ENCODE data around the gene CCNH.

The CCNH gene

GRCh38 chr5:87418506-87418905 is 5.8 kb upstream of the CCNH start:
- DNase-seq (ENCODE audit: extremely low read depth, low read depth): no peak
- TF ChIP-seq CTCF (IDR thresholded peaks at IDR 0.05; ENCODE audit: low read depth, low read length): no peak

GRCh38 chr5:87413343-87413645 is 564 bp upstream of the CCNH start:
- no peak for DNase-seq (ENCODE audit: extremely low read depth, low read depth)

GRCh38 chr5:87411973-87412629 is 629 bp downstream of the CCNH start:
- no peak for TF ChIP-seq CTCF (IDR thresholded peaks at IDR 0.05; ENCODE audit: low read depth, low read length)
- no peak for DNase-seq (ENCODE audit: extremely low read depth, low read depth)

More at GRCh38 chr5:87413343-87413645, 564 bp upstream of the CCNH start:
- TF ChIP-seq CTCF (IDR thresholded peaks at IDR 0.05; ENCODE audit: low read depth, low read length): no peak

GRCh38 chr5:87411586-87411972 is 1.2 kb downstream of the CCNH start:
- DNase-seq (ENCODE audit: extremely low read depth, low read depth): no peak
- no peak for TF ChIP-seq CTCF (IDR thresholded peaks at IDR 0.05; ENCODE audit: low read depth, low read length)

- no peak for DNase-seq (ENCODE audit: extremely low read depth, low read depth)
- no peak for TF ChIP-seq CTCF (IDR thresholded peaks at IDR 0.05; ENCODE audit: low read depth, low read length)
Measured at GRCh38 chr5:87410931-87411330, 1.8 kb downstream of the CCNH start.

GRCh38 chr5:87408204-87408603 is 4.5 kb downstream of the CCNH start:
- no peak for TF ChIP-seq CTCF (IDR thresholded peaks at IDR 0.05; ENCODE audit: low read depth, low read length)
- DNase-seq (ENCODE audit: extremely low read depth, low read depth): no peak

- DNase-seq (ENCODE audit: extremely low read depth, low read depth): no peak
- no peak for TF ChIP-seq CTCF (IDR thresholded peaks at IDR 0.05; ENCODE audit: low read depth, low read length)
Measured at GRCh38 chr5:87405472-87406155, 7.1 kb downstream of the CCNH start.

Measured in AG09319 (cell line).